Omental fat pad (tissue), 4 donors: Measurements from ENCODE around the gene HNMT. TPM values are rescaled to one million over a fixed set of nuclear protein-coding genes. Genes with fewer than 3 reads are reported as not detected.
"Not testable (repeated sequence)": the region's sequence is repeated elsewhere in the genome, so short reads cannot be mapped to it uniquely, and the experiment has no call there.

Experiments
- ATAC-seq: fragments of 150-250 bp; one replicate; pipeline ENCODE4 v1.9.1; 2016; ENCODE audit warnings: mild to moderate bottlenecking, moderate library complexity; ENCODE audit not compliant: low FRiP score
- DNase-seq: peaks from one replicate; pipeline ENCODE4 v3.0.0-alpha.2; 2019; ENCODE audit warnings: low spot score
- total RNA-seq, 4 donors: library from RNA; depleted of rRNA; stranded (reverse); fragments of >200 nt; gene quantifications; one replicate each; pipeline ENCODE4 v1.1.0, GENCODE V29; 2016
- TF ChIP-seq, protein P1 (sequence below), 3 donors: fragments of 450-650 bp; IDR thresholded peaks; one replicate each; pipeline ENCODE4 v1.5.1; 2016 to 2017; ENCODE audit warnings: antibody characterized with exemption in 3 of 3, mild to moderate bottlenecking in 3 of 3, moderate library complexity in 2 of 3

The HNMT gene
- total RNA-seq, 4 donors from 2014 or later: 69.4 to 160 (median 85.8) TPM

DNA sequence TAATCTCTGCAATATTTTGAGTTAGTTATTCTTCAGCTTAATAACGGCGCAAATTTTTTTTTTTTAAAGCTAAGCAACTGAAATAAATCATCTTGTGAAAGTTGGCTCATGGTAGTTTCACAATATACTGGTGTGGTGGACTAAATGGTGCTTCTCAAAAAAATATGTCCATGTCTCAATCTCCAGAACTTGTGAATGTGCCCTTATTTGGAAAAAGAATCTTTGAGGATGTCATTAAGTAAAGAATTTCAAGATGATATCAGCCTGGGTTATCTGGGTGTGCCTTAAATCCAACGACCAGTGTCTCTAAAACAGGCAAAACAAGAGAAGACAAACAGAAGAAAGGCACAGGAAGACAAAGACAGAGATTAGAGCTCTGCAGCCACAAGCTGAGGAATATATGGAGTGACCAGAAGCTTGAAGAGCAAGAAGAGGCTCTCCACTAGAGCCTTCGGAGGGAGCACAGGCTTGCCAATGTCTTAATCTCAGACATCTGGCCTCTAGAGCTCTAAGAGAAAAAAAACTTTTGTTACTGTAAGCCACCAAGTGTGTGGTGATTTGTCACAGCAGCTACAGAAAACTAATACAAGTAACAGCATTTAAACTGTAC, 71.4 kb downstream of the HNMT start:
- TF ChIP-seq, protein P1, sequence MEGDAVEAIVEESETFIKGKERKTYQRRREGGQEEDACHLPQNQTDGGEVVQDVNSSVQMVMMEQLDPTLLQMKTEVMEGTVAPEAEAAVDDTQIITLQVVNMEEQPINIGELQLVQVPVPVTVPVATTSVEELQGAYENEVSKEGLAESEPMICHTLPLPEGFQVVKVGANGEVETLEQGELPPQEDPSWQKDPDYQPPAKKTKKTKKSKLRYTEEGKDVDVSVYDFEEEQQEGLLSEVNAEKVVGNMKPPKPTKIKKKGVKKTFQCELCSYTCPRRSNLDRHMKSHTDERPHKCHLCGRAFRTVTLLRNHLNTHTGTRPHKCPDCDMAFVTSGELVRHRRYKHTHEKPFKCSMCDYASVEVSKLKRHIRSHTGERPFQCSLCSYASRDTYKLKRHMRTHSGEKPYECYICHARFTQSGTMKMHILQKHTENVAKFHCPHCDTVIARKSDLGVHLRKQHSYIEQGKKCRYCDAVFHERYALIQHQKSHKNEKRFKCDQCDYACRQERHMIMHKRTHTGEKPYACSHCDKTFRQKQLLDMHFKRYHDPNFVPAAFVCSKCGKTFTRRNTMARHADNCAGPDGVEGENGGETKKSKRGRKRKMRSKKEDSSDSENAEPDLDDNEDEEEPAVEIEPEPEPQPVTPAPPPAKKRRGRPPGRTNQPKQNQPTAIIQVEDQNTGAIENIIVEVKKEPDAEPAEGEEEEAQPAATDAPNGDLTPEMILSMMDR (IDR thresholded peaks at IDR 0.05): no peak
- DNase-seq (no peak), ATAC-seq (no peak)

DNA sequence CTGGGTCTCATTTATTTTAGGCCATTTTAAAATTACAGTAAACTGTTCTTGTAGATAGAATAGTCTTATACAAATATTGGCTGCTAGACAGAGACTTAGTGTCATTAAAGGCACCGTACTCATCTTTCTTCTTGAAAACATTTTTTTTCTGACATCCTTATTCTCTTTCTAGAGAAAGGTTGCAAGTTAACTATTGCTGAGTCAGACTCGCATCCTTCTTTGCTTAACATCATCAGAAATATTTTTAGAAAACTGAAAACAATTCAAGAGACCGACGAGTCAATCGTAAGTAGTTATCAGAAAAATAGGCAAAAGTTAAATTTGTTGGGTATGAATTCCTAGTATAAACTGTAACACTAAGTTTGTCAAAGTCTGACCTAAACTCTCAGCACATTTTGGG, 72.2 kb downstream of the HNMT start:
- no peak for DNase-seq
- ATAC-seq: no peak
- TF ChIP-seq, protein P1 (IDR thresholded peaks at IDR 0.05): no peak

DNA sequence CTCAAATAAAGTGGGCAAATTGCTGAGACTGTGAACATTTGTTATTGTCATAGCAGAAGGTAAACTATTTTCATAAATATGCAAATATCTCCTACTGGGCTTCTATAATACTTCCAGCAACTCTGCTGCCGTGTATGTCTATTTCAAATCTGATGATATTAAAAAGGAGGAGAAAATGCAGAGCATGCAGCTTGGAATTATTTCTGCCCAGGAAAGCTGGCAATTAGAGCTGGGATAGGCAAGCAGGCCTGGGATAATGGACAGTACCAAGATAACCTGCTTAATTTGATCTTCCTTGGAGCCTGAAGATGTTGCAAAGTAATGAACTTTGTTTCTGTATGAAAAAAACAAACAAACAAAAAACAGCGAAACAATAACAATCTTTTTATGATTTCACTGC, 72.8 kb downstream of the HNMT start:
- TF ChIP-seq, protein P1 (IDR thresholded peaks at IDR 0.05): no peak
- DNase-seq (no peak), ATAC-seq (no peak)

DNA sequence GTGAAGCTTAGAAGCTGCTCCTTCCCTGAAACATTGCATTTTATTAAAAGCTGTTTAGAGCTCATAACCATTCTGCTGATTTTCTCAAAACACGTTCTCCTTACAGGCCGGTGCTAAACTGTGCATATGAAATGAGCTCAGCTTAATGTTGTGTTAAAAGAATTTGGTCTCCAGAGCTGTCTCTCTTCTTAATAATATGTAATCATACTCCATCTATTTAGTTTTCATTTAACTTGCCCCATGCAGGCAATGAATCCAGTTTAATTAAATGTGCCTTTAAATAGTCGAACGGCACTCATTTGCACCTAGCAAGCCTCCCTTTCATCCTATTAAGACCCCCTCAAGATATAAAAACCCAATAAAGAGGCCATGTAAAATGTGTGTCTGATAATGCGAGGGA, 76.3 kb downstream of the HNMT start:
- no peak for DNase-seq
- no peak for ATAC-seq
- TF ChIP-seq, protein P1 (IDR thresholded peaks at IDR 0.05): no peak

DNA sequence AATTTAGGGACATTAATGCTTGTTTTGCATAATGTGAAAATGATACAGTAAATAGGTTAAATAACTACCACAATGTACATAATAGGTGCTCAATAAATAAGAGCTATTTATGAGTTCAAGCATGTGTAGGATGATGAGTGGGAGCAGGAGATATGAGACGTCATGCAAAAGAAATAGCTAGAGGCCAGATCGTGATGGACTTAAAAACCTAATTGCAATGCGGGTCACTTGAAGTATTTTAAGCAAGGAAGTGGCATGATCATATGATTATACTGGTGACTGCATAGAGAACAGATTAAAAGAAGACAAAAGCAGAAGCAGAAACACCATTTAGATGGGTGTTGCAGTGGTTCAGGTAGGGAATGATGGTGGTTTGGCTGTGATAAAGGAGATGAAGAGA, 78.0 kb downstream of the HNMT start:
- no peak for ATAC-seq
- DNase-seq: no peak
- TF ChIP-seq, protein P1 (IDR thresholded peaks at IDR 0.05): no peak

DNA sequence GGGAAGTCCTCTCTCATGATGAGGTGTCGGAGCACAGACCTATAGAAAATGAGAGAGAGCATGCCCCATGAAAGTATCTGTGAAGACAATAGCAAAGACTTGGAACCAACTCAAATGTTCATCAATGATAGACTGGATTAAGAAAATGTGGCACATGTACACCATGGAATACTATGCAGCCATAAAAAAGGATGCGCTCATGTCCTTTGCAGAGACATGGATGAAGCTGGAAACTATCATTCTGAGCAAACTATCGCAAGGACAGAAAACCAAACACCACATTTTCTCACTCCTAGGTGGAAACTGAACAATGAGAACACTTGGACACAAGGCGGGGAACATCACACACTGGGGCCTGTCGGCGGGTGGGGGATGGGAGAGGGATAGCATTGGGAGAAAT, 79.3 kb downstream of the HNMT start:
- not testable (repeated sequence) for ATAC-seq, DNase-seq

DNA sequence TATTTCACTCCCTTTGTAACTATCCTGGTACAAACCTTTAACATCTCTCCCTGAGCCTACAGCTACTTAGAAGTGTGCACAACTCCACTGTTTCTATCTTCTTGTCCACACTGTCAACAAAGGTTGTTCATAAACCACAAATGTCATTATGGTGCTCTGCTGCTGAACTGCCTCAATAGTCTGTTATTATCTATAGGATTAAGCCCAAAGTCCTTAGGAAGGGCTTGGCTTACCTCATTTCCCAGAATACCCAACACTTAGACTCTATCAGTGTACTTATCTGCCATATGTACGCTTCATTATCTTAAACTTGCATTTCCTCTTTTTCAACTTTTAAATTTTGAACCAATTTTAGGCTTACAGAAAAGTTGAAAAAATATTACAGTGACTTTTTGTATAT, 94.2 kb downstream of the HNMT start:
- ATAC-seq (no peak), DNase-seq (no peak)
- TF ChIP-seq, protein P1 (IDR thresholded peaks at IDR 0.05): no peak
